OCI-LY3 (cell line): ENCODE data around the gene LAIR1.

ENCODE experiments used
- CTCF ChIP-seq: fragments of 200-600, 300-600 bp; sonication (generic); IDR thresholded peaks from 2 replicates; pipeline ENCODE4 v1.5.1; 2014; ENCODE audit warnings: antibody characterized with exemption, low read length, low read depth
- EZH2phosphoT487 ChIP-seq: fragments of 200-600 bp; shearing (Covaris generic); IDR thresholded peaks from 2 replicates; pipeline ENCODE4 v1.6.1; 2018; ENCODE audit warnings: antibody characterized with exemption, mixed run types, low read depth

GRCh38 chr19:54412877-54413276, 48.1 kb upstream of the LAIR1 start:
- no peak for TF ChIP-seq CTCF
- TF ChIP-seq EZH2phosphoT487 = no peak
